H1 (cell line): ENCODE measurements around the gene CACNA1C. TPM values are rescaled to one million over a fixed set of nuclear protein-coding genes. Genes with fewer than 3 reads are reported as not detected.

ENCODE experiments used
- CTCF ChIA-PET: fragments of 300-600 bp; sonication (Branson Sonifier 250); formaldehyde crosslinking; loops from one replicate; lab custom pipeline; 2021; ENCODE audit not compliant: partially characterized antibody; lab: Charles Lee
- POLR2A ChIA-PET: fragments of 300-600 bp; sonication (Branson Sonifier 250); formaldehyde crosslinking; loops from one replicate; lab custom pipeline; 2021; ENCODE audit warnings: inconsistent platforms; ENCODE audit not compliant: partially characterized antibody; lab: Charles Lee
- DNase-seq, 2 experiments: peaks; one replicate each; pipeline versions ENCODE4 v3.0.0 to v3.0.0-alpha.2; 2010 to 2022; ENCODE audit warnings: low spot score in 2 of 2, low read depth in 1 of 2, mixed read lengths in 1 of 2
- FAIRE-seq: peaks from 2 replicates; lab custom pipeline; 2011; peaks lifted over from hg19 to GRCh38; lab: Jason Lieb, UNC
- H2AFZ ChIP-seq: 2 replicates; pipeline ENCODE4 v1.8.1; 2012; ENCODE audit warnings: low read length, inconsistent platforms
- H2AK5ac ChIP-seq: 2 replicates; pipeline ENCODE4 v1.6.1; 2013; ENCODE audit warnings: low read depth, low read length
- H2BK120ac ChIP-seq: replicated peaks from 2 replicates; pipeline ENCODE3; 2013; ENCODE audit warnings: low read depth, low read length, inconsistent platforms
- H2BK12ac ChIP-seq: 2 replicates; pipeline ENCODE4 v1.6.1; 2013; ENCODE audit warnings: low read depth, low read length
- H2BK15ac ChIP-seq: 2 replicates; pipeline ENCODE4 v1.6.1; 2013; ENCODE audit warnings: low read length
- H2BK20ac ChIP-seq: 2 replicates; pipeline ENCODE4 v1.6.1; 2013; ENCODE audit warnings: low read length
- H2BK5ac ChIP-seq: 2 replicates; pipeline ENCODE4 v1.6.1; 2013; ENCODE audit warnings: low read depth, low read length
- H3K14ac ChIP-seq: 2 replicates; pipeline ENCODE4 v1.6.1; 2013; ENCODE audit warnings: inconsistent platforms; ENCODE audit not compliant: insufficient read length
- H3K18ac ChIP-seq: 2 replicates; pipeline ENCODE4 v1.6.1; 2013; ENCODE audit warnings: low read length; ENCODE audit errors: extremely low read depth
- H3K23ac ChIP-seq: 2 replicates; pipeline ENCODE4 v1.6.1; 2013; ENCODE audit warnings: inconsistent platforms; ENCODE audit not compliant: insufficient read length
- H3K23me2 ChIP-seq: 2 replicates; pipeline ENCODE4 v1.6.1; 2013; ENCODE audit warnings: low read depth, low read length
- H3K27ac ChIP-seq: 2 replicates; pipeline ENCODE4 v1.6.1; 2011; ENCODE audit warnings: low read depth, low read length, inconsistent platforms
- H3K27me3 ChIP-seq, 4 experiments: replicated peaks in 1 of 4; 1 replicate in 1 of 4; 2 replicates in 3 of 4; pipeline versions ENCODE4 v1.6.1 to v1.8.1; 2011 to 2013; ENCODE audit warnings: low read length in 3 of 4, mild to moderate bottlenecking in 3 of 4, inconsistent platforms in 2 of 4, mixed read lengths in 2 of 4, moderate library complexity in 1 of 4; ENCODE audit not compliant: control insufficient read depth in 3 of 4, insufficient read depth in 3 of 4; ENCODE audit errors: extremely low read depth in 1 of 4
- H3K36me3 ChIP-seq, 4 experiments: 2 replicates each; pipeline versions ENCODE4 v1.6.1 to v1.8.1; 2011 to 2013; ENCODE audit warnings: mild to moderate bottlenecking in 4 of 4, low read length in 3 of 4, moderate library complexity in 2 of 4, control low read depth in 1 of 4, inconsistent platforms in 1 of 4; ENCODE audit not compliant: insufficient read depth in 4 of 4, control insufficient read depth in 2 of 4
- H3K4ac ChIP-seq: replicated peaks from 2 replicates; pipeline ENCODE3; 2013; ENCODE audit warnings: low read length, low read depth, mixed read lengths, inconsistent platforms; ENCODE audit not compliant: insufficient read length
- H3K4me1 ChIP-seq, 4 experiments: replicated peaks in 1 of 4; 1 replicate in 1 of 4; 2 replicates in 3 of 4; pipeline versions ENCODE4 v1.6.1 to v1.8.1; 2011 to 2013; ENCODE audit warnings: low read length in 3 of 4, inconsistent platforms in 2 of 4, mixed read lengths in 1 of 4; ENCODE audit not compliant: insufficient read depth in 4 of 4, control insufficient read depth in 3 of 4
- H3K4me2 ChIP-seq, 2 experiments: 2 replicates each; pipeline versions ENCODE4 v1.6.1 to v1.8.1; 2011 to 2013; ENCODE audit warnings: low read depth in 2 of 2, low read length in 2 of 2, control low read depth in 1 of 2, inconsistent platforms in 1 of 2, mild to moderate bottlenecking in 1 of 2; ENCODE audit not compliant: insufficient read depth in 1 of 2
- H3K4me3 ChIP-seq, 4 experiments: fragments of 200-600, 300-600 bp in 1 of 4; sonication (generic), shearing (Covaris generic), sonication (Bioruptor Twin) in 1 of 4; 2 replicates each; pipeline versions ENCODE4 v1.5.1 to v1.8.1; 2011 to 2016; ENCODE audit warnings: low read length in 4 of 4, low read depth in 3 of 4, control low read depth in 2 of 4, inconsistent platforms in 2 of 4, mild to moderate bottlenecking in 2 of 4, mixed read lengths in 1 of 4, moderate library complexity in 1 of 4; ENCODE audit not compliant: insufficient read depth in 2 of 4; ENCODE audit errors: extremely low read depth in 1 of 4
- H3K56ac ChIP-seq: replicated peaks from 2 replicates; pipeline ENCODE3; 2013; ENCODE audit warnings: low read depth, mild to moderate bottlenecking, mixed read lengths, low read length, inconsistent platforms; ENCODE audit not compliant: insufficient read length
- H3K79me1 ChIP-seq: 2 replicates; pipeline ENCODE4 v1.6.1; 2013; ENCODE audit warnings: low read depth, low read length, control low read depth
- H3K79me2 ChIP-seq, 2 experiments: 2 replicates each; pipeline versions ENCODE4 v1.6.1 to v1.8.1; 2012 to 2013; ENCODE audit warnings: low read length in 2 of 2, mild to moderate bottlenecking in 2 of 2, inconsistent platforms in 1 of 2; ENCODE audit not compliant: insufficient read depth in 2 of 2, control insufficient read depth in 1 of 2
- H3K9ac ChIP-seq, 4 experiments: replicated peaks in 1 of 4; 1 replicate in 1 of 4; 2 replicates in 3 of 4; pipeline versions ENCODE4 v1.6.1 to v1.8.1; 2011 to 2013; ENCODE audit warnings: low read depth in 3 of 4, low read length in 3 of 4, control low read depth in 2 of 4, mild to moderate bottlenecking in 2 of 4, moderate library complexity in 2 of 4, inconsistent platforms in 1 of 4; ENCODE audit errors: extremely low read depth in 1 of 4
- H3K9me3 ChIP-seq, 2 experiments: 2 replicates each; pipeline versions ENCODE4 v1.6.1 to v1.8.1; 2012 to 2013; ENCODE audit warnings: mild to moderate bottlenecking in 2 of 2, moderate library complexity in 2 of 2, control low read depth in 1 of 2, inconsistent platforms in 1 of 2, low read depth in 1 of 2, low read length in 1 of 2, mixed read lengths in 1 of 2; ENCODE audit not compliant: insufficient read depth in 2 of 2
- H4K20me1 ChIP-seq, 2 experiments: replicated peaks in 1 of 2; 2 replicates each; pipeline versions ENCODE3 to v1.8.1; 2011 to 2013; ENCODE audit warnings: inconsistent platforms in 2 of 2, low read length in 2 of 2, mild to moderate bottlenecking in 1 of 2; ENCODE audit not compliant: insufficient read depth in 2 of 2, control insufficient read depth in 1 of 2
- H4K5ac ChIP-seq: 2 replicates; pipeline ENCODE4 v1.6.1; 2013; ENCODE audit warnings: low read length, low read depth, mixed read lengths, inconsistent platforms; ENCODE audit not compliant: insufficient read length
- H4K8ac ChIP-seq: 2 replicates; pipeline ENCODE4 v1.8.0; 2013; ENCODE audit warnings: mild to moderate bottlenecking, moderate library complexity, low read length, inconsistent platforms; ENCODE audit not compliant: insufficient read depth; ENCODE audit errors: extremely low read depth
- H4K91ac ChIP-seq: replicated peaks from 2 replicates; pipeline ENCODE3; 2013; ENCODE audit warnings: low read length, mixed read lengths, inconsistent platforms; ENCODE audit not compliant: insufficient read length
- BCL11A ChIP-seq, 2 experiments: IDR thresholded peaks; one replicate each; pipeline ENCODE4 v1.6.1; 2011; ENCODE audit warnings: low read depth in 2 of 2, low read length in 2 of 2, mild to moderate bottlenecking in 2 of 2
- CBX8 ChIP-seq: fragments of 300-800, 300-1000 bp; sonication (generic); IDR thresholded peaks from 2 replicates; pipeline ENCODE4 v1.7.1; 2016; ENCODE audit warnings: low read depth, low read length, borderline replicate concordance
- CHD1 ChIP-seq: IDR thresholded peaks from 2 replicates; pipeline ENCODE4 v1.6.1; 2012; ENCODE audit warnings: low read depth, low read length, improper control_type of control experiment
- CTCF ChIP-seq, 3 experiments: IDR thresholded peaks; 1 replicate in 2 of 3; 2 replicates in 1 of 3; pipeline versions ENCODE4 v1.5.1 to v1.6.1; 2011; ENCODE audit warnings: low read length in 3 of 3, mild to moderate bottlenecking in 3 of 3, inconsistent platforms in 2 of 3, low read depth in 1 of 3, moderate library complexity in 1 of 3; ENCODE audit not compliant: insufficient read depth in 1 of 3; ENCODE audit errors: control extremely low read depth in 1 of 3
- HDAC6 ChIP-seq: IDR thresholded peaks from one replicate; pipeline ENCODE4 v1.7.1; 2012; ENCODE audit warnings: low read depth, mild to moderate bottlenecking, inconsistent platforms, low read length, moderate library complexity
- JUND ChIP-seq: IDR thresholded peaks from 2 replicates; pipeline ENCODE4 v1.6.1; 2011; ENCODE audit warnings: mild to moderate bottlenecking, improper control_type of control experiment, low read length
- NRF1 ChIP-seq: IDR thresholded peaks from 2 replicates; pipeline ENCODE4 v1.6.1; 2011; ENCODE audit warnings: mild to moderate bottlenecking, low read depth, low read length, improper control_type of control experiment
- POU5F1 ChIP-seq: IDR thresholded peaks from 2 replicates; pipeline ENCODE4 v1.6.1; 2011; ENCODE audit warnings: low read depth, mild to moderate bottlenecking, low read length, moderate library complexity
- RAD21 ChIP-seq, 2 experiments: IDR thresholded peaks in 1 of 2; conservative IDR thresholded peaks in 1 of 2; 2 replicates each; pipeline ENCODE4 v1.6.1; 2011; ENCODE audit warnings: low read depth in 2 of 2, low read length in 2 of 2, improper control_type of control experiment in 1 of 2, inconsistent platforms in 1 of 2, mild to moderate bottlenecking in 1 of 2, moderate library complexity in 1 of 2
- SIN3A ChIP-seq, 2 experiments: IDR thresholded peaks in 1 of 2; conservative IDR thresholded peaks in 1 of 2; 2 replicates each; pipeline ENCODE4 v1.6.1; 2011 to 2012; ENCODE audit warnings: low read length in 2 of 2, improper control_type of control experiment in 1 of 2, low read depth in 1 of 2, mild to moderate bottlenecking in 1 of 2
- SIX5 ChIP-seq: IDR thresholded peaks from 2 replicates; pipeline ENCODE4 v1.6.1; 2011; ENCODE audit warnings: mild to moderate bottlenecking, low read depth, low read length
- SP1 ChIP-seq: IDR thresholded peaks from 2 replicates; pipeline ENCODE4 v1.6.1; 2011; ENCODE audit warnings: low read depth, low read length
- SP2 ChIP-seq: IDR thresholded peaks from 2 replicates; pipeline ENCODE4 v1.6.1; 2012; ENCODE audit warnings: mild to moderate bottlenecking, low read length, inconsistent platforms
- ZNF274 ChIP-seq: IDR thresholded peaks from 2 replicates; pipeline ENCODE4 v1.7.0; 2012; ENCODE audit warnings: low read length, borderline replicate concordance; ENCODE audit errors: extremely low read depth
- polyA plus RNA-seq, 7 experiments: library from polyadenylated mRNA; depleted of rRNA in 3 of 7; stranded (reverse) in 5 of 7; unstranded in 2 of 7; fragments of >200 nt in 5 of 7; fragments of 200-250 nt in 2 of 7; gene quantifications; 1 replicate in 5 of 7; 2 replicates in 1 of 7; 4 replicates in 1 of 7; pipeline versions ENCODE4 v1.2.1 to v1.2.3, GENCODE V29; 2011 to 2013; ENCODE audit warnings: missing spikeins in 2 of 7, mixed read lengths in 2 of 7
- total RNA-seq: library from RNA; stranded (reverse); fragmentation: NEBNext Ultra II Directional; extraction: Animal tissue kit (Norgen Biotek cat#: 25700); gene quantifications from 2 replicates; pipeline ENCODE4 v1.2.1, GENCODE V29; 2021

CACNA1C gene
- total and polyA plus RNA-seq, 2 of the 8 experiments (the other 6 are each of a cell fraction or from before 2014, with no cell fraction given), result 1.3 TPM

- H2AFZ ChIP-seq, result no peak overlapping the region
- no peaks in the 10 kb centered on the region for H3K9me3 ChIP-seq
- H3K56ac ChIP-seq, result no peak overlapping the region
- H2AK5ac ChIP-seq, result no peak overlapping the region
- H4K8ac ChIP-seq, result no peak overlapping the region
- DNase-seq (no peak), FAIRE-seq (no peak)
- no peak overlapping the region for H2BK120ac ChIP-seq
- no peak overlapping the region for H3K23ac ChIP-seq
- H3K27me3 ChIP-seq, result no peaks in the 10 kb centered on the region
- no peaks in the 10 kb centered on the region for H4K20me1 ChIP-seq
- H2BK20ac ChIP-seq, result no peak overlapping the region
- no peaks in the 10 kb centered on the region for H3K36me3 ChIP-seq
- no peak overlapping the region for H3K18ac ChIP-seq
- H3K14ac ChIP-seq, result no peak overlapping the region
- no peak overlapping the region for H2BK5ac ChIP-seq
- H3K79me2 ChIP-seq, result no peaks in the 10 kb centered on the region
- H3K23me2 ChIP-seq, result no peaks in the 10 kb centered on the region
- no peak overlapping the region for H3K4me2 ChIP-seq
- no peak overlapping the region for H2BK15ac ChIP-seq
- peaks cover 0 to 2% (median 0%) of the 10 kb centered on the region in 4 experiments; a peak in 1 of 7 replicates for H3K4me1 ChIP-seq
- H4K91ac ChIP-seq, result no peak overlapping the region
- H3K4ac ChIP-seq, result no peak overlapping the region
- no peak overlapping the region for H2BK12ac ChIP-seq
- CTCF ChIA-PET, result interaction anchor here (1.2 to 1.3 kb wide), 2 partner anchors 16 to 17 kb away, joined by 3 to 5 read pairs; no protein-coding TSS in a partner anchor
- no peak overlapping the region for H3K4me3 ChIP-seq
- H3K9ac ChIP-seq, result no peak overlapping the region
- H3K27ac ChIP-seq, result no peak overlapping the region
- no peak overlapping the region for H4K5ac ChIP-seq
- POLR2A ChIA-PET, result no interaction called here
- H3K79me1 ChIP-seq, result no peaks in the 10 kb centered on the region
- TF ChIP-seq SIN3A (conservative IDR thresholded peaks at IDR 0.05 in 1 of 2, IDR thresholded peaks at IDR 0.05 in 1 of 2; ENCODE audit: low read depth in 1 of 2, low read length in 2 of 2) (no peak), RAD21 (IDR thresholded peaks at IDR 0.05 in 1 of 2, conservative IDR thresholded peaks at IDR 0.05 in 1 of 2; ENCODE audit: low read depth in 2 of 2, low read length in 2 of 2) (no peak), SP2 (no peak), ZNF274 (no peak), CTCF (IDR thresholded peaks at IDR 0.05; ENCODE audit: control extremely low read depth in 1 of 3, insufficient read depth in 1 of 3, low read depth in 1 of 3, low read length in 3 of 3) (no peak), CHD1 (no peak), HDAC6 (no peak), BCL11A (IDR thresholded peaks at IDR 0.05; ENCODE audit: low read depth in 2 of 2, low read length in 2 of 2) (no peak), NRF1 (no peak), SP1 (no peak), SIX5 (no peak), CBX8 (no peak), POU5F1 (no peak), JUND (no peak)
Measured at GRCh38 chr12:2453761-2454090, 400.9 kb downstream of the CACNA1C start.
